Measurements from ENCODE around the gene JSRP1. TPM values are rescaled to one million over a fixed set of nuclear protein-coding genes. Genes with fewer than 3 reads are reported as not detected.

Gene JSRP1
- total and polyA plus RNA-seq, 2 of the 8 experiments (the other 6 are each of a cell fraction or from before 2014, with no cell fraction given), result 0.24 to 0.56 TPM

DNA sequence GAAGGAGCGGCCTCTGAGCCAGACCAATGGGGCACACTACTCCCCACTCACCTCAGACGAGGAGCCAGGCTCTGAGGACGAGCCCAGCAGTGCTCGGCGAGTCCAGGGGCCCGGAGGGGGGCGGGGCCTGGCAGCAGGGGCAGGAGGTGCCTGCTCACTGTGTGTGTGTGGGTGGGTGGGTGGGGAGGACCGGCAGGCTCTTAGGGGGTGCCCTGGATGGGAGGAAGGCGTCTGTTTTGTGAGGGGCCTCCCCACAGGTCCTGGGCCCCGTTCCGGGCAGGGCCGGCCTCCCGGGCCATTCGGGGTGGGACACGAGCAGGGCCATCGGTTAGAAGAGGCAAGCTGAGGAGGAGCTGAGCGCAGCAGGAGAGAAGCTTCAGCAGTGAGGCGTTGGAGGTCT, 32.8 kb downstream of the JSRP1 start (continued):
- TF ChIP-seq SAP30 (IDR thresholded peaks at IDR 0.05; ENCODE audit: insufficient read depth, insufficient replicate concordance, low read length), result no peak
- no peak for TF ChIP-seq CHD1 (IDR thresholded peaks at IDR 0.05; ENCODE audit: low read depth, low read length)
- TF ChIP-seq BCL11A (IDR thresholded peaks at IDR 0.05; ENCODE audit: low read depth in 2 of 2, low read length in 2 of 2), result no peak
- TF ChIP-seq ZNF274 (IDR thresholded peaks at IDR 0.05; ENCODE audit: borderline replicate concordance, extremely low read depth, low read length), result no peak
